Tibial nerve (tissue), 4 donors: ENCODE measurements around the gene NFS1.

Experiments
- CTCF ChIP-seq, 5 experiments: fragments of 200-600 bp in 3 of 5; fragments of 450-650 bp in 2 of 5; sonication (generic) in 3 of 5; IDR thresholded peaks; one replicate each; pipeline ENCODE4 v1.5.1; 2016 to 2019; ENCODE audit warnings: antibody characterized with exemption in 5 of 5, mild to moderate bottlenecking in 3 of 5, moderate library complexity in 2 of 5
- EP300 ChIP-seq, 2 donors: sonication (generic); formaldehyde crosslinking; IDR thresholded peaks; one replicate each; pipeline ENCODE4 v1.6.1; 2017; ENCODE audit warnings: antibody characterized with exemption in 2 of 2, mild to moderate bottlenecking in 1 of 2
- POLR2A ChIP-seq, 2 donors: fragments of 450-650 bp; IDR thresholded peaks; one replicate each; pipeline ENCODE4 v1.6.1; 2017; ENCODE audit warnings: antibody characterized with exemption in 2 of 2, mild to moderate bottlenecking in 2 of 2, moderate library complexity in 2 of 2

GRCh38 chr20:35731469-35731788 is 32.3 kb upstream of the NFS1 start:
- TF ChIP-seq EP300 (IDR thresholded peaks at IDR 0.05) (no peak), CTCF (IDR thresholded peaks at IDR 0.05) (no peak), POLR2A (IDR thresholded peaks at IDR 0.05) (no peak)
